HG03521 (cell line): Measurements from ENCODE around the gene TSKS.

Source experiments
- ATAC-seq: cut with Tn5 transposase; IDR thresholded peaks from one replicate; pipeline ENCODE4 v1.9.1; 2021; ENCODE audit warnings: mild to moderate bottlenecking, moderate library complexity; ENCODE audit not compliant: unreplicated experiment

The TSKS gene, protein sequence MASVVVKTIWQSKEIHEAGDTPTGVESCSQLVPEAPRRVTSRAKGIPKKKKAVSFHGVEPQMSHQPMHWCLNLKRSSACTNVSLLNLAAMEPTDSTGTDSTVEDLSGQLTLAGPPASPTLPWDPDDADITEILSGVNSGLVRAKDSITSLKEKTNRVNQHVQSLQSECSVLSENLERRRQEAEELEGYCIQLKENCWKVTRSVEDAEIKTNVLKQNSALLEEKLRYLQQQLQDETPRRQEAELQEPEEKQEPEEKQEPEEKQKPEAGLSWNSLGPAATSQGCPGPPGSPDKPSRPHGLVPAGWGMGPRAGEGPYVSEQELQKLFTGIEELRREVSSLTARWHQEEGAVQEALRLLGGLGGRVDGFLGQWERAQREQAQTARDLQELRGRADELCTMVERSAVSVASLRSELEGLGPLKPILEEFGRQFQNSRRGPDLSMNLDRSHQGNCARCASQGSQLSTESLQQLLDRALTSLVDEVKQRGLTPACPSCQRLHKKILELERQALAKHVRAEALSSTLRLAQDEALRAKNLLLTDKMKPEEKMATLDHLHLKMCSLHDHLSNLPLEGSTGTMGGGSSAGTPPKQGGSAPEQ

DNA sequence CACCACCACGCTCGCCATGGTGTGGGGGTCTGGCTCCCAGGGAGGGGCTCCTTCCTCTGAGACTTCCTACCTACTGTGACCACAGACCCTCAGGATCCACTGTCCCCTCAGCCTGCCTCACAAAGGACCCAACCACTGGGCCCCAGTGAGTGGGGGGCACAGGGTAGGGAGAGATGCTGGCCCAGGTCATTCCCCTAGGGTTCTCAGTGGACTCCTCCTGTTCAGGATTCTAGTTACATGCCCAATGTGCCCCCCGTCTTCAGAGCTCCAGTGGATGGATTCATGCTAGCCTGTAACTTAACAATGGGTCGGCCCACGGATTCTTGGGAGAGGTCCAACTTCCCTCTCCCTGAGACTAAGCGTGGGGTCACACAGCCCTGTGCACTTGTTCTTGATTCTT is at the start of gene TSKS:
TSKS (minus strand) TSS at position 77 of the 400 bp plus-strand sequence; CDS start at position 18, 59 bp downstream.
- no peak for ATAC-seq

DNA sequence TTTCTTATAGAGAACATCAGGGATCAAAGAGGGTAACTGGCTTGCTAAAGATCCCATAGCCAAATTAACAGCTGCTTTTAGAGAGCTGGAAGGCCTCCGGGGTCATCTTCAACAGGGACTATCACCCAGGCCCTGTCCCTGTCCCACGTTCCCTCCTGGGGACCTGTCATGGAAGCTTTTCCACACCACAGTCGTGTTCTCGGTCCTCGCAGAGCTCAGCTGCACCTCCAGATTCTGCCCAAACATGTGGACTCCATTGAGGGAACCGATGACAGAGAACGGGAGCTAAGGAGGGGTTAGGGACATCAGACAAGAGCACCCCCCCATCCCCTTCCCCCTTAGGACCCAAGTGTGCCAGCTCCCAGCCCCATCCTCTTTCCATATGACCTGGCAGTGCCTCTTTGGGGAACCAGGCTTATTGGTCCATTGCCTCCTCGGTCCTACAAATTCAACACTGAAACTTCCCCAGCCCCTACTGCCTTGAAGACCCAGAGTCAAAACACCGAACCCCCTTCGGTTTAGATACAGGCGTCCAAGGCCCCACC is 49.4 kb upstream of the TSKS start:
- no peak for ATAC-seq

DNA sequence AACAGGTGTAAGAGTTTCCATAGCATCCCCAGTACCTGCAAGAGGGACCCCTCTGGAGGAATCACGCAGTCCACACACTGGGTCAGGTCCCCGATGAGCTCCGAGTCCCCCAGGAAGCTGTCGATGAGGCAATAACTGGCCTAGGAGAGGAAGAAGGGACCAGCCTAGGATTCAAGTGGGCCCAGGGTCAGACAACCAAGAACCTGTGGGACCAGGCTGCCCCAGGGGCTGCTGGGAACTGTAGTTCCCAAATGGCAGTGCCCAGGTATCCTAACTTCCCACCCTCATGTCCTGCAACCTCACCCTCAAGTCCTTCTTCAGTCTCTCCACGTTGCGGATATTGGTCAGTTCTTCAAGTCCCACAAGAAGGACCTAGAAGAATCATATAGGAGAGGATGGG is 48.2 kb upstream of the TSKS start:
- no peak for ATAC-seq

DNA sequence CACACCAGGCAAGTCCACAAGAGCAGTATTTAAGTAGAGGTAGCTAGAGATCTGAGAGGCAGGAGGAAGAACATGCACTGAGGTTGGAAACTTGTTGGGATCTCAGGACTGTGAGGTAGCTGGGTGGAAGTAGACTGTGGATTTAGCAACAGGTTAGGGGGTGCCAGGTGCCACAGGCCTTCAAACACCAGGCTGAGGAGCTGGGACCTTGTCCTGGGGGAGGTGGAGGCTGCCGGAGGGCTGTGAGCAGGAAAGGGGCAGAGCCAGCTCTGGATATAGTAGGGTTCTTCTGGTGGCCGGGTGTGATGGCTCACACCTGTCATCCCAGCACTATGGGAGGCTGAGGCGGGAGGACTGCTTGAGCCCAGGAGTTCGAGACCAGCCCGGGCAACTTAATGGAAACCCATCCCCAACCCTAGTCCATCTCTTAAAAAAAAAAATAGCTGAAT is 46.9 kb upstream of the TSKS start:
- no peak for ATAC-seq

DNA sequence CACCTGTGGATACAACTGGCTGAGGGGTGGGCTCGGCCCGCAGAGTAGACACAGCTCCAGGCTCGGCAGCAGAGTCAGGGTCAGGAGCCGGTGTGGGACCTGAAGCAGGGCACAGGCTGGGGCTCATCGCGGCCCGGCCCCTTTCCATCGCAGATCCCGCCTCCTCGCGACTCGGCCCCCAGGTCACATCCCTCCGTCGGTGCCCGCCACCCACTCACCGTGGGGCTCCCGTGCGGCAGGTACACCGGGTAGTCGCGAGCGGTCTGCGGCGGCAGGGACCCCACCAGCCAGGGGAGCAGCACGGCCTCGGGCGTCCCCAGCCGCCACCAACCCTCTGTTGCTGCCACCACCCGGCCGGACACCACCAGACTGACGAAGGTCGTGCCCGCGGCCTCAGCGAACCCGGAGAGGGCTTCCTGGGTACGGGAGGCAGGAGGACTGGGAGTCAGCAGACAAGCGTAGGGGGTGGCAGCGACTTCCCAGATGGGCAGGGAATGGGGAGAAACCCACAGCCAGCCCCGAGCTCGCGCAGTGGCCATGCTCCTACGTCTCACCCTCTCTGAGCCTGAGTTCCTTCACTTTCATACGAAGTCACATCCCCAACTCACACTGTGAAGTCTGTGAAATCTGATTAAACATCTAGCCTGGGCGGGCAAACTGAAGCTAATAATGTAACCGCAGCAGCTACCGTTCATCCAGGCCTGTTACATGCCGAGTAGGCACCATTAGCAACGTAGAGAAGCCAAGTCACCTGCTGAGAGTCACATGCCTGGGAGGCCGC is 46.2 kb upstream of the TSKS start:
- no peak for ATAC-seq

DNA sequence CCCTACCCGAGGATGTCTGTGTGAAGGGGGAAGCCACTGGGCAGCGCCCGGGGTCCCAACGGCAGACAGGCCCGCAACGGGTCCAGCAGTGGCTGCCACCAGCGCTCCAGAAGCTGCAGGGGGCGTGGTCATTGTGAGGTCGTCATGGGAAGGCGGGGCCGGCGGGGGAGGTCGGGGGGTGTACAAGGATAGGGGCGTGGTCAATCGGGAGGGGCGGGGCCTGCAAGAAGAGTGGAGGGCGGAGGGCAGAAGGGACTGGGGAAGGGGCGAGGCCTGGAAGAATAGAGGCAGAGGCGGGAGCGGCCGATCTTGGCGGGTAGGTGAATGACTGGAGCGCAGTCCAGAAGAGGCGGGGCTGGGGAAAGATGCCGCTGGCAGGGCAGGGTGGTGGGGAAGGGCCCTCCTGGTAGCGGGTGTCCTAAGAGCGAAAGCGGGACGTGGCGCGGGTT is 45.6 kb upstream of the TSKS start:
- ATAC-seq: no peak

DNA sequence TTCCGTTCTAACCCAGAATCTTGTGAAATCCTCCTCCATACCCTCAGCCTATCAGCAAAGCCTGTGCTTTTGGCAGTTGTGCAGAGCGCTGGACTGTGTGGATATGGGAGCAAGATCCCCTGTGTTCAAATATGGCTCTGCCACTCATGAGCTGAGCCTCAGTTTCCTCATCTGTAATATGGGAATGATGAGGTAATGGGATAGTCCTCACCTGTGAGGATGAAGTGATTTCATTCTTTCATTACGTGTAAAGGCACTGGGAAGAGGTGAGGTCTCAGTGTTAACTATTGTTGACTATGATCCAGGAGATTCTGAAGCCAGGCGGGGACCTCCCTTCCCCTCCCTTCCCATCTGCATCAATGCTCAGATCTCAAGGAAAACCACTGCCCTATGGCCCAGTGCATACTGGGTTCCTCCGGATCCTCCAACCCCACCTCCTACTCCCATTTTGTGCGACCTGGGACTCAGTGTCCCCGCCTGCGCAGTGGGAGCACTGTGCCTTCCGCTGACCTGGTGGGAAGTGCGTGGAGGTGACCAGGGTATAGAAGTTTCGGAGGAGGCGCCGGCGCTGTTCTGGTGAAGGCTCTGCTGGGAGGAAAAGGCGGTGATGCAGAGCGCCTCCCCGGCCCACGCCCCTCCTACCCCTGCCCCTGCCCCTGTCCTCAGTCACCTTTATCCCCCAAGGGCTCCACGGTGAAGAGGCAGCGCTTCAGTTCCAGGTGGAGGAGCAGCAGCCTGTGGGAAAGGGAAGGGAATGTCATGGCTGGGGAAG is 45.0 kb upstream of the TSKS start:
- ATAC-seq: no peak

DNA sequence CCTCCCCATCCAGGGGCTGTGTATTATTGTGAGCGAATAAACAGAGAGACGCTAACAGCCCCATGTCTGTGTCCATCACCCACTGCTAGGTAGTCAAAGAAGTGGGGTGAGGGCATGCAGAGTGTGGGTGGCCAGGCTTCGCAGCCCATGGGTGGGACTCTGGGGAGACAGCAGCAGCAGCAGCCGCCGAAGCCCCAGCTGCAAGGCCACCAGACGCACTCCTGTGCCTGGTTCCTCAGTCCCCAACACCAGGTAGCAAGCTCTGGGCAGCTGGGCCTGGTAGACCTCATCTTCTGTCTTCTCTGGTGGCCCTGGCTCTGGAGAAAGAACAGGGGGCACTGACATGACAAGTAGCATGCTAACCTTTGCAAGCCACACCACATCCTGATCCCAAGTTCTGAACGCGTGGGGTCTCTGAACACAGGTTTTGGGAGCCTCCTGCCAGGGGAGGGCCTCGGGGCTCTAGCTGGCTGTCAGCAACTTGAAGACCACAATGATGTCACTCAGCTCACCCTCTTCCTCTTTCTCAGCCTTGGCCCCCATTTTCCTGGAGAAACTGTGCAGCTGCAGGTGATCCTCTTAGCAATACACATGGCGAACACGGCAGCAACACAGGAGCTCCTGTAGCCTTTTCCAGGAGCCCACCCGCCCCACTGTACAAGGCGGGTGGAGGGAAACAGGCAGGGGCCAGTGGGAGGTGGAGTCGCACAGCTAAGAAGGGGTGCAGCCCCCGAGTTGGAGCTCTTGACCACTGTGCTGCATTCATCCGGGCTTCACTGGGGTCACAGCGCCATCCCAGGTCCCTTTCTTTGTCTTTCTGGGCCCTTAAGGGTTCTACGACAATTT is 44.2 kb upstream of the TSKS start:
- ATAC-seq: no peak

DNA sequence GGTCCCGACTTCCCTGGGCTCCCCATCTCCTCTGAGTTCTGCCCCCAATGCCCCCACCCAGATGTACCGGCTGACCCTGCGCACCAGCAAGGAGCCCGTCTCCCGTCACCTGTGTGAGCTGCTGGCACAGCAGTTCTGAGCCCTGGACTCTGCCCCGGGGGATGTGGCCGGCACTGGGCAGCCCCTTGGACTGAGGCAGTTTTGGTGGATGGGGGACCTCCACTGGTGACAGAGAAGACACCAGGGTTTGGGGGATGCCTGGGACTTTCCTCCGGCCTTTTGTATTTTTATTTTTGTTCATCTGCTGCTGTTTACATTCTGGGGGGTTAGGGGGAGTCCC is 43.5 kb upstream of the TSKS start:
- no peak for ATAC-seq

DNA sequence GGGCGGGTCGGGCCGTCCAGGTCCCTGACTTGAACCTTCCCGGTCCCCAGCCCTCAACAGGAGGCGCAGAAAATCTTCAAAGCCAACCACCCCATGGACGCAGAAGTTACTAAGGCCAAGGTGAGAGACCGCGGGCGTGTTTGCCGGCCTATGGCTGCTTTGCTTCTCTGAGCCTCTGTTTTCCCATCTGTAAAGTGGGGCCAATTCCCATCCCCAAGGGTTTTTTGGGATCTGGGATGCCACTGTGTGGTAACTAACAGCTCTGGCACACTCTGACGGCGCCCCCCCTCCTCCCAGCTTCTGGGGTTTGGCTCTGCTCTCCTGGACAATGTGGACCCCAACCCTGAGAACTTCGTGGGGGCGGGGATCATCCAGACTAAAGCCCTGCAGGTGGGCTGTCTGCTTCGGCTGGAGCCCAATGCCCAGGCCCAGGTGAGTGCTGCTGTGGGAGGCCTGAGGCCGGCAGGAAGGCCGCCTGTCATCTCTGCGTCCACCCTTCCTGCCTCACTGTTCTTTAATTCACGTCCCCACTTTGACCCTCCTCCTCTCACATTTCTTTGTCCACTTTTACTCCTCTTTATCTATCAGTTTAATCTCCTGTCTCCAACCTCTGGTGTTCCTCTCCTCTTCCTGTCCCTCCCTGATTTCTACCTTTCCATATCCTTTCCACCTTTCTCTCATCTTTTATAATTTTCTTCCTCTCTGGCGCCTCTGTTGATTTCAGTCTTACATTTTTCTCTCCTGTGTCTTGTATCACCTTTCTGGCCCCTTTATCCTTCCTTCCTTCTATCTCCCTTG is 42.9 kb upstream of the TSKS start:
- no peak for ATAC-seq

DNA sequence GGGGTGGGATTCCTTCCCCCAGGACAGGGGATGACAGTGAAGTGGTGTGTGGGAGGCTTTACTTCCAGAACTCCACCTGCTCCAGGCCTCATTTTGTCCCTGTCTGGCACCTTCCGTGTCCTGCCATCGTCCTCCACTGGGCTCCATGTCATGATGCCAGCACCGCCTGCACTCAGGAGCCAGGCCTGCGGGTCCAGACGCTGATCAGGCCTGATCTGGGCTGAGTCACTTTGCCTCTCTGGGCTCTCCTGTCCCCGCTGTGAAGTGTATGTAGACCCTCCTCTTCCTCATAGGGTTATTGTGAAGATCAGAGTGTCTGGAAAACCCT is 40.4 kb upstream of the TSKS start:
- no peak for ATAC-seq

DNA sequence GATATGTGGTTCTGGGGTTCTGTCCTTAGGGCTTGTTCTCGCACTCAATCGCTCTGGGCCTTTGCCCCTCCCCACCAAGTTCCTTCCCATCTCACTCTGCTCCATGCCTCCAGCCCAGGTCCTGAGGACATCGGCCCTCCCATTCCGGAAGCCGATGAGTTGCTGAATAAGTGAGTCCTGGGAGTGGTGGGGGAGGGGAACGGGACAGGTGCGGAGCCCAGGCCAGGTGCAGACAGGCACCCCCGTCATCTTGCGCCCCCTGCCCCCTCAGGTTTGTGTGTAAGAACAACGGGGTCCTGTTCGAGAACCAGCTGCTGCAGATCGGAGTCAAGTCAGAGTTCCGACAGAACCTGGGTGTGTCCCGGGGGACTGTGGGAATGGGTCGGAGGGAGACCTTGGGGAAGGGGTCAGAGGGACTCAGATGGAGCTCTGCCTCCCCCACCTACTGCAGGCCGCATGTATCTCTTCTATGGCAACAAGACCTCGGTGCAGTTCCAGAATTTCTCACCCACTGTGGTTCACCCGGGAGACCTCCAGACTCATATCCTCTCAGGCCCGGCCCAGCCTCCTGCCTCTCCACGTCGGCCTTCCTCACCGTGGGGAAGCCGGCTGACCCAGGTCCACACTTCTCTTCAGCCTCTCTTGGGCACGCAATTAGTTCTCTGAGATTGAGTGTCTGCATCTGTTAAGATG is 39.9 kb upstream of the TSKS start:
- ATAC-seq: no peak

DNA sequence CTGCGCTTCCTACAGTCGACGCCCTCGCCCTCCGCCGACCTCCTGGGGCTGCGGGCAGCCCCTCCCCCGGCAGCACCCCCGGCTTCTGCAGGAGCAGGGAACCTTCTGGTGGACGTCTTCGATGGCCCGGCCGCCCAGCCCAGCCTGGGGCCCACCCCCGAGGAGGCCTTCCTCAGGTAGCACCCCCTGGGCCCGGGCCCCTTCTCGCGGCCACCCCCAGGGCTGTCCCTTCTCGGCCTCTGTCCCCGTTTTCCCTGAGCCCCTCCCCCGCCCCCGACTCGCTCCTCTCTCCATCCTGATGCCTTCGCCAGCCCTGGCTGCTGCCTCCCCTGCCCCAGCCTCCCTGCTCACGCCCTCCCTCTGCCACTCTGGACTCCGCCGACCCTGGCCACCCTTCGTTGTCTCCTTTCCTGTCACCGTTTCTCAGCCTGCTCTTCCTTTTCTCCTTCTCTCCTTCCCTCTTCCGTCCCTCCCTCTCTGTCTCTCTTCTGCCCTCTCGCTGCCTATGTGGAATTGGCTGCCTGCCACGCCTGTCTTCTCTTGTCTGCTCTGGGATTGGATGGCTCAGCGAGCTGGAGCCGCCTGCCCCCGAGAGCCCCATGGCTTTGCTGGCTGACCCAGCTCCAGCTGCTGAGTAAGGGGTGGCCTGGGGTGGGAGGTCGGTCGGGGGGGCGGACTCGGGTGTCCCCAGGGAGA is 39.0 kb upstream of the TSKS start:
- no peak for ATAC-seq

DNA sequence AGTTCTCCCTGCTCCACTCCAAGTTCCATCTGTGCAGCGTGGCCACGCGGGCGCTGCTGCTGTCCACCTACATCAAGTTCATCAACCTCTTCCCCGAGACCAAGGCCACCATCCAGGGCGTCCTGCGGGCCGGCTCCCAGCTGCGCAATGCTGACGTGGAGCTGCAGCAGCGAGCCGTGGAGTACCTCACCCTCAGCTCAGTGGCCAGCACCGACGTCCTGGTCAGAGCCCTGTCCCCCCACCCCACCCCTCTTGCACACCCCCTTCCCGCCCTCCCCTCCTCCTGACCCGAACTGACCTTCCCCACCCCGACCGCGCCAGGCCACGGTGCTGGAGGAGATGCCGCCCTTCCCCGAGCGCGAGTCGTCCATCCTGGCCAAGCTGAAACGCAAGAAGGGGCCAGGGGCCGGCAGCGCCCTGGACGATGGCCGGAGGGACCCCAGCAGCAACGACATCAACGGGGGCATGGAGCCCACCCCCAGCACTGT is 38.3 kb upstream of the TSKS start:
- ATAC-seq: no peak

DNA sequence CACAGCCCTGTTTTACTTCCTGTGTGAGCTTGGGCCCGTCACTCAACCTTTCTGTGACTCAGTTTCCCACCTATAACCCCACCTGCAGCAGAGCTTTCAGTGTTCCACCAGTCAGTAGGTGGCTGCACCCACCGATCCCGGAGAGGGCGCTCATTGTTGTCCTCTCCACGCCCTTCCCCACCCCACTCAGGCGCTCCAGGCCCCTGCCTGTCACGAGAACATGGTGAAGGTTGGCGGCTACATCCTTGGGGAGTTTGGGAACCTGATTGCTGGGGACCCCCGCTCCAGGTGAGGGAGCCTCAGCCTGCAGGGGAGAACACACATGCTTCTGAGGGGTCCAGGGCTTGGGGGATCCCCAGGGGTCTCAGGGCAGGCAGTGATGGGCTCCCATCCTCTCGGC is 37.7 kb upstream of the TSKS start:
- ATAC-seq: no peak

DNA sequence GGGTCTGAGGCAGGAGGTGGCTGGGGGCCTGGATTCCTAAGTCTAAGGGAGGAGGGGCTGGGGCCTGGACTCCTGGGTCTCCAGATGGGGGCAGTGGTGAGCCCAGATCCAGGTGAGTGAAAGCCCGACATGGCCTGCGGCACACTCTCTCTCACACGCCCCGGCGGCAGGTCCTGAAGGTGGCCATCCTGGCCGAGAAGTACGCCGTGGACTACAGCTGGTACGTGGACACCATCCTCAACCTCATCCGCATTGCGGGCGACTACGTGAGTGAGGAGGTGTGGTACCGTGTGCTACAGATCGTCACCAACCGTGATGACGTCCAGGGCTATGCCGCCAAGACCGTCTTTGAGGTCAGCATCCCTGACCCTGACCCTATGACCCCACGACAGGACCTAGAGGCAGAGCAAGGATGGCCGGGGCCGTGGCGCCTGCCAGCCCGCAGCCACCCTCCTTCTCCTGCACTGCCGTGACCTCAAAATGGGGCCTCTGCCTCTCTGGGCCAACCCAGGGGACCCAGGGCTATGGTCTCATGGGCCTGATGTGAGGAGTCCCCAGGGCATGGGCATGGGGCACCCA is 36.8 kb upstream of the TSKS start:
- ATAC-seq: no peak

DNA sequence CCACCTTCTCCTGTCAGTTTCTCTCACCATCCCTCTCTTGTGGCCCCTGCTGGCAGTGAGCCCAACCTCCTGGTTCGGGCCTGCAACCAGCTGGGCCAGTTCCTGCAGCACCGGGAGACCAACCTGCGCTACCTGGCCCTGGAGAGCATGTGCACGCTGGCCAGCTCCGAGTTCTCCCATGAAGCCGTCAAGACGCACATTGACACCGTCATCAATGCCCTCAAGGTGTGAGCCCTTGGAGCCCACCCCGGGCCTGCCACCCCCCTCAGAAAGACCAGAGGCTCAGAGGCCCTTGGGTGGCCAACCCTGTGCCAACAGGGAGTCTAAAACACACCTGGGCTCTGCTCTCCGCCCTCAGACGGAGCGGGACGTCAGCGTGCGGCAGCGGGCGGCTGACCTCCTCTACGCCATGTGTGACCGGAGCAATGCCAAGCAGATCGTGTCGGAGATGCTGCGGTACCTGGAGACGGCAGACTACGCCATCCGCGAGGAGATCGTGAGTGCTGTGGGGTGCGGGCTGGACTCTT is 36.2 kb upstream of the TSKS start:
- ATAC-seq: no peak
